ENCODE results near the gene THTPA. TPM values are rescaled to one million over a fixed set of nuclear protein-coding genes. Genes with fewer than 3 reads are reported as not detected.

Gene THTPA
- total and polyA plus RNA-seq, 9 donors = 8.2 to 14.2 (median 13.3) TPM

- no peaks in the 10 kb centered on the region for H3K9me3 ChIP-seq (replicated peaks; ENCODE audit: control insufficient read depth, low read depth, low read length)
- peaks cover 9% of the 10 kb centered on the region for H3K4me1 ChIP-seq (ENCODE audit: control insufficient read depth, insufficient read depth, low read length)
- no peak overlapping the region for H3K27ac ChIP-seq (ENCODE audit: low read length)
- 46% methylated on average over 6 of the region's 10 CpGs for WGBS (ENCODE audit: insufficient coverage)
- H3K27me3 ChIP-seq (ENCODE audit: control insufficient read depth, insufficient read depth, low read length) = no peaks in the 10 kb centered on the region
- H3K36me3 ChIP-seq (ENCODE audit: control insufficient read depth, insufficient read depth, low read length) = no peaks in the 10 kb centered on the region
- DNase-seq = peak; percentile 57
- H3K4me3 ChIP-seq (ENCODE audit: low read length) = no peak overlapping the region
Measured at GRCh38 chr14:23539248-23540140, 16.6 kb upstream of the THTPA start.

- H3K4me1 ChIP-seq (ENCODE audit: control insufficient read depth, insufficient read depth, low read length) = peaks cover 15% of the 10 kb centered on the region
- no peak overlapping the region for H3K27ac ChIP-seq (ENCODE audit: low read length)
- H3K27me3 ChIP-seq (ENCODE audit: control insufficient read depth, insufficient read depth, low read length) = no peaks in the 10 kb centered on the region
- DNase-seq = no peak
- WGBS (ENCODE audit: insufficient coverage) = 95% methylated on average over 3 of the region's 4 CpGs
- H3K4me3 ChIP-seq (ENCODE audit: low read length) = no peak overlapping the region
- no peaks in the 10 kb centered on the region for H3K36me3 ChIP-seq (ENCODE audit: control insufficient read depth, insufficient read depth, low read length)
- no peaks in the 10 kb centered on the region for H3K9me3 ChIP-seq (replicated peaks; ENCODE audit: control insufficient read depth, low read depth, low read length)
Measured at GRCh38 chr14:23540141-23540469, 16.0 kb upstream of the THTPA start.

- Histone ChIP-seq H3K36me3 (ENCODE audit: control insufficient read depth, insufficient read depth, low read length) (no peaks in the 10 kb centered on the region), H3K9me3 (replicated peaks; ENCODE audit: control insufficient read depth, low read depth, low read length) (no peaks in the 10 kb centered on the region), H3K27ac (ENCODE audit: low read length) (no peak overlapping the region), H3K4me1 (ENCODE audit: control insufficient read depth, insufficient read depth, low read length) (peaks cover 20% of the 10 kb centered on the region), H3K27me3 (ENCODE audit: control insufficient read depth, insufficient read depth, low read length) (no peaks in the 10 kb centered on the region), H3K4me3 (ENCODE audit: low read length) (no peak overlapping the region)
- DNase-seq = no peak
- WGBS (ENCODE audit: insufficient coverage) = 80% methylated on average over 5 of the region's 5 CpGs
Measured at GRCh38 chr14:23542261-23542660, 13.8 kb upstream of the THTPA start.

- Histone ChIP-seq H3K27ac (ENCODE audit: low read length) (no peak overlapping the region), H3K27me3 (ENCODE audit: control insufficient read depth, insufficient read depth, low read length) (no peaks in the 10 kb centered on the region), H3K9me3 (replicated peaks; ENCODE audit: control insufficient read depth, low read depth, low read length) (no peaks in the 10 kb centered on the region), H3K36me3 (ENCODE audit: control insufficient read depth, insufficient read depth, low read length) (no peaks in the 10 kb centered on the region), H3K4me1 (ENCODE audit: control insufficient read depth, insufficient read depth, low read length) (peaks cover 20% of the 10 kb centered on the region), H3K4me3 (ENCODE audit: low read length) (no peak overlapping the region)
- WGBS (ENCODE audit: insufficient coverage) = 100% methylated on average over 3 of the region's 5 CpGs
- no peak for DNase-seq
Measured at GRCh38 chr14:23543403-23543802, 12.7 kb upstream of the THTPA start.

- Histone ChIP-seq H3K9me3 (replicated peaks; ENCODE audit: control insufficient read depth, low read depth, low read length) (no peaks in the 10 kb centered on the region), H3K4me3 (ENCODE audit: low read length) (no peak overlapping the region), H3K27ac (ENCODE audit: low read length) (peak overlapping the region; percentile 59), H3K4me1 (ENCODE audit: control insufficient read depth, insufficient read depth, low read length) (peaks cover 14% of the 10 kb centered on the region), H3K36me3 (ENCODE audit: control insufficient read depth, insufficient read depth, low read length) (no peaks in the 10 kb centered on the region), H3K27me3 (ENCODE audit: control insufficient read depth, insufficient read depth, low read length) (peaks cover 9% of the 10 kb centered on the region)
- WGBS (ENCODE audit: insufficient coverage) = 17% methylated on average over 24 of the region's 25 CpGs
- DNase-seq = peak; percentile 77
Measured at GRCh38 chr14:23544511-23545447, 11.3 kb upstream of the THTPA start.

- H3K36me3 ChIP-seq (ENCODE audit: control insufficient read depth, insufficient read depth, low read length) = no peaks in the 10 kb centered on the region
- DNase-seq = no peak
- H3K27me3 ChIP-seq (ENCODE audit: control insufficient read depth, insufficient read depth, low read length) = peaks cover 20% of the 10 kb centered on the region
- H3K4me1 ChIP-seq (ENCODE audit: control insufficient read depth, insufficient read depth, low read length) = peaks cover 20% of the 10 kb centered on the region
- H3K27ac ChIP-seq (ENCODE audit: low read length) = no peak overlapping the region
- H3K9me3 ChIP-seq (replicated peaks; ENCODE audit: control insufficient read depth, low read depth, low read length) = no peaks in the 10 kb centered on the region
- WGBS (ENCODE audit: insufficient coverage) = 69% methylated on average over 2 of the region's 4 CpGs
- H3K4me3 ChIP-seq (ENCODE audit: low read length) = no peak overlapping the region
Measured at GRCh38 chr14:23545740-23546365, 10.2 kb upstream of the THTPA start.

GRCh38 chr14:23546450-23547035 lies 9.5 kb upstream of the THTPA start:
- Histone ChIP-seq H3K4me1 (ENCODE audit: control insufficient read depth, insufficient read depth, low read length) (peaks cover 20% of the 10 kb centered on the region), H3K36me3 (ENCODE audit: control insufficient read depth, insufficient read depth, low read length) (no peaks in the 10 kb centered on the region), H3K9me3 (replicated peaks; ENCODE audit: control insufficient read depth, low read depth, low read length) (no peaks in the 10 kb centered on the region), H3K4me3 (ENCODE audit: low read length) (no peak overlapping the region), H3K27me3 (ENCODE audit: control insufficient read depth, insufficient read depth, low read length) (peaks cover 26% of the 10 kb centered on the region), H3K27ac (ENCODE audit: low read length) (no peak overlapping the region)
- no peak for DNase-seq
- 85% methylated on average over 6 of the region's 10 CpGs for WGBS (ENCODE audit: insufficient coverage)

GRCh38 chr14:23547924-23548323 lies 8.1 kb upstream of the THTPA start:
- Histone ChIP-seq H3K27ac (ENCODE audit: low read length) (no peak overlapping the region), H3K4me1 (ENCODE audit: control insufficient read depth, insufficient read depth, low read length) (peaks cover 24% of the 10 kb centered on the region), H3K36me3 (ENCODE audit: control insufficient read depth, insufficient read depth, low read length) (no peaks in the 10 kb centered on the region), H3K9me3 (replicated peaks; ENCODE audit: control insufficient read depth, low read depth, low read length) (no peaks in the 10 kb centered on the region), H3K27me3 (ENCODE audit: control insufficient read depth, insufficient read depth, low read length) (peaks cover 26% of the 10 kb centered on the region), H3K4me3 (ENCODE audit: low read length) (no peak overlapping the region)
- no peak for DNase-seq
- WGBS (ENCODE audit: insufficient coverage) = 56% methylated on average over 2 of the region's 2 CpGs

GRCh38 chr14:23548351-23549318 lies 7.4 kb upstream of the THTPA start:
- Histone ChIP-seq H3K36me3 (ENCODE audit: control insufficient read depth, insufficient read depth, low read length) (no peaks in the 10 kb centered on the region), H3K4me1 (ENCODE audit: control insufficient read depth, insufficient read depth, low read length) (peaks cover 24% of the 10 kb centered on the region), H3K27ac (ENCODE audit: low read length) (no peak overlapping the region), H3K9me3 (replicated peaks; ENCODE audit: control insufficient read depth, low read depth, low read length) (no peaks in the 10 kb centered on the region), H3K27me3 (ENCODE audit: control insufficient read depth, insufficient read depth, low read length) (peaks cover 26% of the 10 kb centered on the region), H3K4me3 (ENCODE audit: low read length) (no peak overlapping the region)
- WGBS (ENCODE audit: insufficient coverage) = 40% methylated on average over 17 of the region's 18 CpGs
- DNase-seq = no peak
